Esophagus squamous epithelium (tissue), 5 donors: ENCODE measurements around the gene WWOX. TPM values are rescaled to one million over a fixed set of nuclear protein-coding genes. Genes with fewer than 3 reads are reported as not detected.
A peak's percentile ranks its signal among the peaks of the same experiment; 100 is the strongest.

Experiments
- DNase-seq: peaks from one replicate; lab custom pipeline; 2025; lab: John Stamatoyannopoulos, UW
- H3K27ac ChIP-seq, 4 donors: fragments of 200-600 bp; sonication (generic); one replicate each; pipeline ENCODE4 v1.5.1; 2016 to 2019; ENCODE audit warnings: mild to moderate bottlenecking in 1 of 4
- H3K27me3 ChIP-seq, 4 donors: fragments of 200-600 bp; sonication (generic); 1 replicate in 3 of 4; 2 replicates in 1 of 4; pipeline versions ENCODE4 v1.5.1 to v1.6.0; 2017 to 2021; ENCODE audit warnings: antibody characterized with exemption in 1 of 4
- H3K36me3 ChIP-seq, 3 donors: fragments of 200-600 bp; sonication (generic); one replicate each; pipeline ENCODE4 v1.5.1; 2016 to 2019
- H3K4me1 ChIP-seq, 3 donors: fragments of 200-600 bp; sonication (generic); one replicate each; pipeline ENCODE4 v1.5.1; 2017 to 2019
- H3K4me3 ChIP-seq, 4 donors: fragments of 200-600 bp; sonication (generic); 1 replicate in 3 of 4; 2 replicates in 1 of 4; pipeline ENCODE4 v1.5.1; 2016 to 2019; ENCODE audit warnings: mild to moderate bottlenecking in 2 of 4, moderate library complexity in 1 of 4
- H3K9me3 ChIP-seq, 3 donors: fragments of 200-600 bp; sonication (generic); one replicate each; pipeline ENCODE4 v1.5.1; 2016 to 2019
- POLR2A ChIP-seq, 4 donors: fragments of 450-650 bp; IDR thresholded peaks; one replicate each; pipeline ENCODE4 v1.6.1; 2017; ENCODE audit warnings: antibody characterized with exemption in 4 of 4, mild to moderate bottlenecking in 4 of 4, moderate library complexity in 3 of 4
- WGBS, 2 donors: methylation state at CpG; one replicate each; pipeline ENCODE4 v1.1.5; 2018; 5-methylcytosine and 5-hydroxymethylcytosine counted together
- intact Hi-C: fragments of 100-400 bp; cut with DNase I; formaldehyde crosslinking; loops from one replicate; pipeline ENCODE4 v1.15.0; 2022
- total RNA-seq, 4 donors: library from RNA; depleted of rRNA; stranded (reverse); fragments of >200 nt; gene quantifications; one replicate each; pipeline ENCODE4 v1.1.0, GENCODE V29; 2016
- TF ChIP-seq, protein P1 (sequence below), 6 experiments: fragments of 450-650 bp in 4 of 6; fragments of 200-600 bp in 2 of 6; sonication (generic) in 2 of 6; IDR thresholded peaks; one replicate each; pipeline ENCODE4 v1.5.1; 2016 to 2019; ENCODE audit warnings: antibody characterized with exemption in 6 of 6, mild to moderate bottlenecking in 4 of 6, moderate library complexity in 4 of 6
- donor health status: DM: yes; HTN: yes; CAD: no.

Gene WWOX
- total RNA-seq, 4 donors from 2014 or later, result 20.9 to 31.1 (median 27.5) TPM

DNA sequence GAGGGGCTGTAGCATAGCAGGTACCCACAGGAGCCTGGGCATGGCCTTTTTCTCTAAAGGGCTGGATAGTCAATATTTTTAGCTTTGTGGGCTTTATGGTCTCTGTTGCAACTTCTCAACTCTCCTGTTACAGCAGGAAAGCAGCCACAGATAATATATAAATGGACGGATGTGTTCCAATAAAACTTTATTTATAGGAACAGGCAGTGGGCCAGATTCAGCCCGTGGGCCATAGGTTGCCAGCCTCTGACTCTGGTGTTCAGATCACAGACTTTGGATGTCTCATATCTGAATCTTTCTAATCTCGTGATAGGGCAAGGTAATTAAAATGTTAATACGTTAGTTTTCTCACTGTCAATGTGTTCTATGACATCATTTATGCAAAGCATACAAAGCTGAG, 136.4 kb downstream of the WWOX start:
- intact Hi-C loops, result loop anchor here (10.0 kb wide), 1 partner anchor 111 kb away; no protein-coding TSS in a partner anchor
- no peaks in the 10 kb centered on the region for H3K36me3 ChIP-seq
- H3K4me1 ChIP-seq, result peaks cover 0 to 22% (median 0%) of the 10 kb centered on the region in 3 donors

DNA sequence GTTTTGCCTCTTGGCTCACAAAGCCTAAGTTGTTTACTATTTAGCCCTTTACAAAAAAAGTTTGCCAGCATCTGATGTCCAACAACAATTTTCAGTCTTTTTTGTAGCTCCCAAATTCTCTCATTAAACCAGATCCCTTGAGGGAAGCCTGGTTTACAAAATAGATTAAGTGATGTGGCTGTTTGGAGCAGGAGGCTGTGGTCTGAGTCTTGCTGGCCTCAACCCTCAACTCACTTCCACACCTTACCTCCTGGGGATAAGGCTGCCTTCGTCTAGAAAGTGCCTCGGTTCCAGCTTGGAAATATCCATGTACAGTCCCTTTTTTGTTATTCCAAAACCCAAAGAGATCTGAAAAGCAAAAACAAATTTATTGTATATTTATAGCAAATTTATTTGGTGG, 138.4 kb downstream of the WWOX start:
- peaks cover 0 to 11% (median 0%) of the 10 kb centered on the region in 3 donors for H3K4me1 ChIP-seq
- no peaks in the 10 kb centered on the region for H3K27me3 ChIP-seq
- 54 to 91% methylated on average over 2 of the region's 2 CpGs for WGBS, 2 donors
- no peaks in the 10 kb centered on the region for H3K36me3 ChIP-seq
- DNase-seq, result no peak
- no peaks in the 10 kb centered on the region for H3K9me3 ChIP-seq
- no peak overlapping the region for H3K4me3 ChIP-seq
- H3K27ac ChIP-seq, result no peak overlapping the region
- no peak for TF ChIP-seq POLR2A (IDR thresholded peaks at IDR 0.05)
- TF ChIP-seq, protein P1, sequence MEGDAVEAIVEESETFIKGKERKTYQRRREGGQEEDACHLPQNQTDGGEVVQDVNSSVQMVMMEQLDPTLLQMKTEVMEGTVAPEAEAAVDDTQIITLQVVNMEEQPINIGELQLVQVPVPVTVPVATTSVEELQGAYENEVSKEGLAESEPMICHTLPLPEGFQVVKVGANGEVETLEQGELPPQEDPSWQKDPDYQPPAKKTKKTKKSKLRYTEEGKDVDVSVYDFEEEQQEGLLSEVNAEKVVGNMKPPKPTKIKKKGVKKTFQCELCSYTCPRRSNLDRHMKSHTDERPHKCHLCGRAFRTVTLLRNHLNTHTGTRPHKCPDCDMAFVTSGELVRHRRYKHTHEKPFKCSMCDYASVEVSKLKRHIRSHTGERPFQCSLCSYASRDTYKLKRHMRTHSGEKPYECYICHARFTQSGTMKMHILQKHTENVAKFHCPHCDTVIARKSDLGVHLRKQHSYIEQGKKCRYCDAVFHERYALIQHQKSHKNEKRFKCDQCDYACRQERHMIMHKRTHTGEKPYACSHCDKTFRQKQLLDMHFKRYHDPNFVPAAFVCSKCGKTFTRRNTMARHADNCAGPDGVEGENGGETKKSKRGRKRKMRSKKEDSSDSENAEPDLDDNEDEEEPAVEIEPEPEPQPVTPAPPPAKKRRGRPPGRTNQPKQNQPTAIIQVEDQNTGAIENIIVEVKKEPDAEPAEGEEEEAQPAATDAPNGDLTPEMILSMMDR (IDR thresholded peaks at IDR 0.05), result no peak
- intact Hi-C loops, result loop anchor here (10.0 kb wide), 1 partner anchor 113 kb away; no protein-coding TSS in a partner anchor

More for the DNA sequence above, 136.4 kb downstream of the WWOX start:
- DNase-seq, result no peak
- WGBS, 2 donors, result 75 to 87% methylated on average over 4 of the region's 4 CpGs
- TF ChIP-seq, protein P1 (IDR thresholded peaks at IDR 0.05), result no peak
- no peak for TF ChIP-seq POLR2A (IDR thresholded peaks at IDR 0.05)
- H3K27me3 ChIP-seq, result no peaks in the 10 kb centered on the region
- H3K9me3 ChIP-seq, result no peaks in the 10 kb centered on the region
- H3K27ac ChIP-seq, result no peak overlapping the region
- H3K4me3 ChIP-seq, result no peak overlapping the region

DNA sequence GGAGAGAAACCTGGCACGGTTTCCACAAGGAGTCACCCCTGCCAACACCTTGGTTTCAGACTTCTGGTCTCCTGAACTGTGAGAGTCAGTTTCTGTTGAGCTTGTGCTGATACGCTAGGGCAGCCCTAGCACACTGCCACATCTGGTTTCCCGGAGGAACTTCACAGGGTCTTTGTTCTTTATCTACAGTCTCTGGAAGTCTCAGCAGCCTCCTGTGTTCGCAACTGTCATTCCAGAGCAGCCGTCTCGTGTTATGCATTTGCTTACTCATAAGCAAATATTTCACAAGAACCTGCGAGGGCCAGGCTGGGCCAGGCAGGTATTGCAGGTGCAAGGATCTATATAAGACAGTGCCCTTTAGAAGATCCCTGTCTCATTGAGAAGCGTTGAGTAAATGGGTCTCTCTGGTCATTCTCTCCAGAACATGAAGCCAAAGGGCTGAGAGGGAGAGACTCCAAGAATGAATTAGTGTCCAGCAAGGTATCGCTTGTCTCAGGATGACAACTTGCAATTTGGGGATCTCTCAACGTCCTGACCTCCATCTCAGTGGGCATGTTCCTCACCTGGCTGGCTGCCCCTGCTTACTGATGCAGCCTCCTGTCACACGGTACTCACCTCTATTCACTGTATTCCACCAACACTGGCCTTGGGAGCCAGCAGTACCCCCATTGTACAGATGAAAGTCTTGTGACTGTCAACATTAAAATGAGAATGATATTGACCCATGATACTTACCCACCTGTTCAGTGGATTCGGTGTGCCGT, 141.2 kb downstream of the WWOX start:
- H3K36me3 ChIP-seq, result no peaks in the 10 kb centered on the region
- H3K4me3 ChIP-seq, result no peak overlapping the region
- no peak overlapping the region for H3K27ac ChIP-seq
- WGBS, 2 donors, result 74 to 81% methylated on average over 13 of the region's 13 CpGs
- peaks cover 0 to 11% (median 0%) of the 10 kb centered on the region in 3 donors for H3K4me1 ChIP-seq
- TF ChIP-seq POLR2A (IDR thresholded peaks at IDR 0.05), result no peak
- TF ChIP-seq, protein P1 (IDR thresholded peaks at IDR 0.05), result peak in 1 of 6 experiments; percentile 13
- intact Hi-C loops, result no loop called here
- no peak for DNase-seq
- no peaks in the 10 kb centered on the region for H3K27me3 ChIP-seq
- no peaks in the 10 kb centered on the region for H3K9me3 ChIP-seq

DNA sequence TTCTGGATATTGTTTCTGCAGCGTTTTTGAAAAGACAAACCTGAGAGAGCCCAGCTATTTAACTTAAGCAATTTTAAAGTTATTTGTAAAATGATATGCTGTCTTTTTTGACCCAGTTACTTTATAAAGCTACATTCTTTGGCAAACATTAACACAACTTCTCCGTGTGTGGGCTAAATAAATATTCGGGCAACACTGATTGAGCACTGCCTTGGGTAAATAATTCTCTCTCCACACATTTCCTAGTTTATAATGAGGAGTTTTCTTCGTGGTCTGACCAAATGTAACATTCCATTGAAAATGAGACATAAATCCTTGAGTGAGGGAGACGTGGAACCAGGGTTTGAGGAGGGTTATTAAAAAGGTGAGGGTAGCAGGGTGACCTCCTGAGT, 142.8 kb downstream of the WWOX start:
- no peaks in the 10 kb centered on the region for H3K9me3 ChIP-seq
- TF ChIP-seq, protein P1 (IDR thresholded peaks at IDR 0.05), result no peak
- no peak for TF ChIP-seq POLR2A (IDR thresholded peaks at IDR 0.05)
- H3K27ac ChIP-seq, result no peak overlapping the region
- intact Hi-C loops, result no loop called here
- no peaks in the 10 kb centered on the region for H3K36me3 ChIP-seq
- H3K4me3 ChIP-seq, result no peak overlapping the region
- peaks cover 0 to 7% (median 0%) of the 10 kb centered on the region in 3 donors for H3K4me1 ChIP-seq
- 57 to 77% methylated on average over 5 of the region's 5 CpGs for WGBS, 2 donors
- H3K27me3 ChIP-seq, result no peaks in the 10 kb centered on the region
- no peak for DNase-seq

DNA sequence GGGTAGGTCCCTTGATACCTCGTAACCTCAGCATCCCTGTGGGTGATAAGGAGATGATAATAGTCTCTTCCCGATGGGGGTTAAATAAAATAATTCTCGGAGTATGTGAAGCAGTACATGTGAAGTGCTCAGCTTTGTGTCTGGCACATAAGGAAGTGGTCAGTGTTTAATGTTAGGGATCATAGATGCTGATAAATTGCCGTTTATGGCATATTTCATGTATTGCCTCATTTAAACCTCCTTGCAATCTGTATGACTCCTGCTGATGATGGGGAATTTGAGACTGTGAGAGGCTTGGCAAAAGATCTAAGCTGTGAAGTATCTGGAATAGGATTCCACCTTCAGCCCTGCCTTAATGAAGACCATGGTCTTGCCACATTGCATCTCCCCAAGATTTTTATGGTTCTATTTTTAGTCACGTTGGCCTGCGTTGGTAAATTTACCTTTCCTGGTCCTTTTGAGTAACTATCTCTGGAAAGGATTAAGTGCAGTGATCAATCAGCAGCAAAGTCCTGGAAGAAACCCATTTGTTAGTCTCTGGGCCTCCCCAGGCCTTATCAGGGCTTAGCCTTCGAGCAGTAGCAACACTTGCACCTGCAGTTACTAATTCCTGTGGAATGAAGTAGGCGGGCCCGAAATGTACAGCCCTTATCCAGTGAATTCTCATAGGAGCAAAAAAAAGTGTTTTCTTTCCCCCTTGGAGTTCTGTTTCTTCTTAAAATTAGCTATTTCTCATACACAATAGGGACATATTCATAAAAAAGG, 144.9 kb downstream of the WWOX start:
- Histone ChIP-seq H3K4me1 (no peaks in the 10 kb centered on the region), H3K4me3 (no peak overlapping the region), H3K36me3 (no peaks in the 10 kb centered on the region), H3K27ac (no peak overlapping the region), H3K27me3 (no peaks in the 10 kb centered on the region), H3K9me3 (no peaks in the 10 kb centered on the region)
- WGBS, 2 donors, result 59 to 76% methylated on average over 9 of the region's 9 CpGs
- intact Hi-C loops, result no loop called here
- DNase-seq, result no peak
- TF ChIP-seq, protein P1 (IDR thresholded peaks at IDR 0.05), result no peak
- TF ChIP-seq POLR2A (IDR thresholded peaks at IDR 0.05), result no peak
